ENCODE data around the gene FARSA. TPM values are rescaled to one million over a fixed set of nuclear protein-coding genes. Genes with fewer than 3 reads are reported as not detected.

FARSA gene
- total and polyA plus RNA-seq, 2 of the 8 experiments (the other 6 are each of a cell fraction or from before 2014, with no cell fraction given): 61.0 to 103 TPM

- no peak for TF ChIP-seq BCL11A (IDR thresholded peaks at IDR 0.05; ENCODE audit: low read depth in 2 of 2, low read length in 2 of 2)
- TF ChIP-seq USF2 (IDR thresholded peaks at IDR 0.05; ENCODE audit: low read length): no peak
- no peak for TF ChIP-seq BACH1 (IDR thresholded peaks at IDR 0.05; ENCODE audit: low read length)
- peak in 1 of 2 experiments; percentile 77; a peak in 2 of 3 replicates for TF ChIP-seq POLR2A (IDR thresholded peaks at IDR 0.05; ENCODE audit: control extremely low read depth in 1 of 2, low read depth in 2 of 2, low read length in 2 of 2)
- TF ChIP-seq CHD2 (IDR thresholded peaks at IDR 0.05; ENCODE audit: low read length): peak; percentile 27; the same call in 1 of the 2 replicates
- peak; percentile 39; the same call in 1 of the 2 replicates for TF ChIP-seq TBP (IDR thresholded peaks at IDR 0.05; ENCODE audit: low read depth, low read length)
- TF ChIP-seq TCF12 (IDR thresholded peaks at IDR 0.05; ENCODE audit: low read depth, low read length): no peak
- TF ChIP-seq POLR2AphosphoS5 (IDR thresholded peaks at IDR 0.05; ENCODE audit: low read depth, low read length): peak; percentile 87
- TF ChIP-seq KDM5A (IDR thresholded peaks at IDR 0.05; ENCODE audit: low read length): peak; percentile 91
- no peak for TF ChIP-seq SRF (IDR thresholded peaks at IDR 0.05; ENCODE audit: low read depth, low read length)
- TF ChIP-seq JUND (IDR thresholded peaks at IDR 0.05; ENCODE audit: low read length): peak; percentile 88; the same call in 1 of the 2 replicates
These were observed 42.5 kb downstream of the FARSA start, which contains the start of gene GCDH (continued) for GRCh38 chr19:12890787-12891552.
